H1 (cell line): ENCODE data around the gene UGT1A3. TPM values are rescaled to one million over a fixed set of nuclear protein-coding genes. Genes with fewer than 3 reads are reported as not detected.

Experiments
- CTCF ChIA-PET: fragments of 300-600 bp; sonication (Branson Sonifier 250); formaldehyde crosslinking; loops from one replicate; lab custom pipeline; 2021; ENCODE audit not compliant: partially characterized antibody; lab: Charles Lee
- POLR2A ChIA-PET: fragments of 300-600 bp; sonication (Branson Sonifier 250); formaldehyde crosslinking; loops from one replicate; lab custom pipeline; 2021; ENCODE audit warnings: inconsistent platforms; ENCODE audit not compliant: partially characterized antibody; lab: Charles Lee
- DNase-seq, 2 experiments: peaks; one replicate each; pipeline versions ENCODE4 v3.0.0 to v3.0.0-alpha.2; 2010 to 2022; ENCODE audit warnings: low spot score in 2 of 2, low read depth in 1 of 2, mixed read lengths in 1 of 2
- FAIRE-seq: peaks from 2 replicates; lab custom pipeline; 2011; peaks lifted over from hg19 to GRCh38; lab: Jason Lieb, UNC
- H2AFZ ChIP-seq: 2 replicates; pipeline ENCODE4 v1.8.1; 2012; ENCODE audit warnings: low read length, inconsistent platforms
- H2AK5ac ChIP-seq: 2 replicates; pipeline ENCODE4 v1.6.1; 2013; ENCODE audit warnings: low read depth, low read length
- H2BK120ac ChIP-seq: replicated peaks from 2 replicates; pipeline ENCODE3; 2013; ENCODE audit warnings: low read depth, low read length, inconsistent platforms
- H2BK12ac ChIP-seq: 2 replicates; pipeline ENCODE4 v1.6.1; 2013; ENCODE audit warnings: low read depth, low read length
- H2BK15ac ChIP-seq: 2 replicates; pipeline ENCODE4 v1.6.1; 2013; ENCODE audit warnings: low read length
- H2BK20ac ChIP-seq: 2 replicates; pipeline ENCODE4 v1.6.1; 2013; ENCODE audit warnings: low read length
- H2BK5ac ChIP-seq: 2 replicates; pipeline ENCODE4 v1.6.1; 2013; ENCODE audit warnings: low read depth, low read length
- H3K14ac ChIP-seq: 2 replicates; pipeline ENCODE4 v1.6.1; 2013; ENCODE audit warnings: inconsistent platforms; ENCODE audit not compliant: insufficient read length
- H3K18ac ChIP-seq: 2 replicates; pipeline ENCODE4 v1.6.1; 2013; ENCODE audit warnings: low read length; ENCODE audit errors: extremely low read depth
- H3K23ac ChIP-seq: 2 replicates; pipeline ENCODE4 v1.6.1; 2013; ENCODE audit warnings: inconsistent platforms; ENCODE audit not compliant: insufficient read length
- H3K23me2 ChIP-seq: 2 replicates; pipeline ENCODE4 v1.6.1; 2013; ENCODE audit warnings: low read depth, low read length
- H3K27ac ChIP-seq: 2 replicates; pipeline ENCODE4 v1.6.1; 2011; ENCODE audit warnings: low read depth, low read length, inconsistent platforms
- H3K27me3 ChIP-seq, 4 experiments: replicated peaks in 1 of 4; 1 replicate in 1 of 4; 2 replicates in 3 of 4; pipeline versions ENCODE4 v1.6.1 to v1.8.1; 2011 to 2013; ENCODE audit warnings: low read length in 3 of 4, mild to moderate bottlenecking in 3 of 4, inconsistent platforms in 2 of 4, mixed read lengths in 2 of 4, moderate library complexity in 1 of 4; ENCODE audit not compliant: control insufficient read depth in 3 of 4, insufficient read depth in 3 of 4; ENCODE audit errors: extremely low read depth in 1 of 4
- H3K36me3 ChIP-seq, 4 experiments: 2 replicates each; pipeline versions ENCODE4 v1.6.1 to v1.8.1; 2011 to 2013; ENCODE audit warnings: mild to moderate bottlenecking in 4 of 4, low read length in 3 of 4, moderate library complexity in 2 of 4, control low read depth in 1 of 4, inconsistent platforms in 1 of 4; ENCODE audit not compliant: insufficient read depth in 4 of 4, control insufficient read depth in 2 of 4
- H3K4ac ChIP-seq: replicated peaks from 2 replicates; pipeline ENCODE3; 2013; ENCODE audit warnings: low read length, low read depth, mixed read lengths, inconsistent platforms; ENCODE audit not compliant: insufficient read length
- H3K4me1 ChIP-seq, 4 experiments: replicated peaks in 1 of 4; 1 replicate in 1 of 4; 2 replicates in 3 of 4; pipeline versions ENCODE4 v1.6.1 to v1.8.1; 2011 to 2013; ENCODE audit warnings: low read length in 3 of 4, inconsistent platforms in 2 of 4, mixed read lengths in 1 of 4; ENCODE audit not compliant: insufficient read depth in 4 of 4, control insufficient read depth in 3 of 4
- H3K4me2 ChIP-seq, 2 experiments: 2 replicates each; pipeline versions ENCODE4 v1.6.1 to v1.8.1; 2011 to 2013; ENCODE audit warnings: low read depth in 2 of 2, low read length in 2 of 2, control low read depth in 1 of 2, inconsistent platforms in 1 of 2, mild to moderate bottlenecking in 1 of 2; ENCODE audit not compliant: insufficient read depth in 1 of 2
- H3K4me3 ChIP-seq, 4 experiments: fragments of 200-600, 300-600 bp in 1 of 4; sonication (generic), shearing (Covaris generic), sonication (Bioruptor Twin) in 1 of 4; 2 replicates each; pipeline versions ENCODE4 v1.5.1 to v1.8.1; 2011 to 2016; ENCODE audit warnings: low read length in 4 of 4, low read depth in 3 of 4, control low read depth in 2 of 4, inconsistent platforms in 2 of 4, mild to moderate bottlenecking in 2 of 4, mixed read lengths in 1 of 4, moderate library complexity in 1 of 4; ENCODE audit not compliant: insufficient read depth in 2 of 4; ENCODE audit errors: extremely low read depth in 1 of 4
- H3K56ac ChIP-seq: replicated peaks from 2 replicates; pipeline ENCODE3; 2013; ENCODE audit warnings: low read depth, mild to moderate bottlenecking, mixed read lengths, low read length, inconsistent platforms; ENCODE audit not compliant: insufficient read length
- H3K79me1 ChIP-seq: 2 replicates; pipeline ENCODE4 v1.6.1; 2013; ENCODE audit warnings: low read depth, low read length, control low read depth
- H3K79me2 ChIP-seq, 2 experiments: 2 replicates each; pipeline versions ENCODE4 v1.6.1 to v1.8.1; 2012 to 2013; ENCODE audit warnings: low read length in 2 of 2, mild to moderate bottlenecking in 2 of 2, inconsistent platforms in 1 of 2; ENCODE audit not compliant: insufficient read depth in 2 of 2, control insufficient read depth in 1 of 2
- H3K9ac ChIP-seq, 4 experiments: replicated peaks in 1 of 4; 1 replicate in 1 of 4; 2 replicates in 3 of 4; pipeline versions ENCODE4 v1.6.1 to v1.8.1; 2011 to 2013; ENCODE audit warnings: low read depth in 3 of 4, low read length in 3 of 4, control low read depth in 2 of 4, mild to moderate bottlenecking in 2 of 4, moderate library complexity in 2 of 4, inconsistent platforms in 1 of 4; ENCODE audit errors: extremely low read depth in 1 of 4
- H3K9me3 ChIP-seq, 2 experiments: 2 replicates each; pipeline versions ENCODE4 v1.6.1 to v1.8.1; 2012 to 2013; ENCODE audit warnings: mild to moderate bottlenecking in 2 of 2, moderate library complexity in 2 of 2, control low read depth in 1 of 2, inconsistent platforms in 1 of 2, low read depth in 1 of 2, low read length in 1 of 2, mixed read lengths in 1 of 2; ENCODE audit not compliant: insufficient read depth in 2 of 2
- H4K20me1 ChIP-seq, 2 experiments: replicated peaks in 1 of 2; 2 replicates each; pipeline versions ENCODE3 to v1.8.1; 2011 to 2013; ENCODE audit warnings: inconsistent platforms in 2 of 2, low read length in 2 of 2, mild to moderate bottlenecking in 1 of 2; ENCODE audit not compliant: insufficient read depth in 2 of 2, control insufficient read depth in 1 of 2
- H4K5ac ChIP-seq: 2 replicates; pipeline ENCODE4 v1.6.1; 2013; ENCODE audit warnings: low read length, low read depth, mixed read lengths, inconsistent platforms; ENCODE audit not compliant: insufficient read length
- H4K8ac ChIP-seq: 2 replicates; pipeline ENCODE4 v1.8.0; 2013; ENCODE audit warnings: mild to moderate bottlenecking, moderate library complexity, low read length, inconsistent platforms; ENCODE audit not compliant: insufficient read depth; ENCODE audit errors: extremely low read depth
- H4K91ac ChIP-seq: replicated peaks from 2 replicates; pipeline ENCODE3; 2013; ENCODE audit warnings: low read length, mixed read lengths, inconsistent platforms; ENCODE audit not compliant: insufficient read length
- CHD1 ChIP-seq: IDR thresholded peaks from 2 replicates; pipeline ENCODE4 v1.6.1; 2012; ENCODE audit warnings: low read depth, low read length, improper control_type of control experiment
- PHF8 ChIP-seq: fragments of 200-600 bp; sonication (generic); conservative IDR thresholded peaks from 2 replicates; pipeline ENCODE4 v1.7.1; 2012; ENCODE audit warnings: low read depth, mild to moderate bottlenecking, inconsistent platforms, low read length, moderate library complexity
- TCF12 ChIP-seq: IDR thresholded peaks from 2 replicates; pipeline ENCODE4 v1.6.1; 2011; ENCODE audit warnings: low read depth, mild to moderate bottlenecking, low read length
- WGBS, 2 experiments: shearing (Covaris generic) in 1 of 2; methylation state at CpG; one replicate each; pipeline versions ENCODE4 v1.1.6 to v1.1.7; 2013 to 2015; ENCODE audit warnings: low lambda C conversion rate in 2 of 2, mixed read lengths in 2 of 2, inconsistent platforms in 1 of 2, low coverage in 1 of 2, missing lambda C conversion rate in 1 of 2; ENCODE audit not compliant: insufficient replicate concordance in 2 of 2, insufficient coverage in 1 of 2, insufficient read length in 1 of 2; ENCODE audit errors: extremely low coverage in 1 of 2, missing lambda C conversion rate in 1 of 2; 5-methylcytosine and 5-hydroxymethylcytosine counted together
- polyA plus RNA-seq, 7 experiments: library from polyadenylated mRNA; depleted of rRNA in 3 of 7; stranded (reverse) in 5 of 7; unstranded in 2 of 7; fragments of >200 nt in 5 of 7; fragments of 200-250 nt in 2 of 7; gene quantifications; 1 replicate in 5 of 7; 2 replicates in 1 of 7; 4 replicates in 1 of 7; pipeline versions ENCODE4 v1.2.1 to v1.2.3, GENCODE V29; 2011 to 2013; ENCODE audit warnings: missing spikeins in 2 of 7, mixed read lengths in 2 of 7
- total RNA-seq: library from RNA; stranded (reverse); fragmentation: NEBNext Ultra II Directional; extraction: Animal tissue kit (Norgen Biotek cat#: 25700); gene quantifications from 2 replicates; pipeline ENCODE4 v1.2.1, GENCODE V29; 2021

The UGT1A3 gene
- total and polyA plus RNA-seq, 2 of the 8 experiments (the other 6 are each of a cell fraction or from before 2014, with no cell fraction given), result not detected

DNA sequence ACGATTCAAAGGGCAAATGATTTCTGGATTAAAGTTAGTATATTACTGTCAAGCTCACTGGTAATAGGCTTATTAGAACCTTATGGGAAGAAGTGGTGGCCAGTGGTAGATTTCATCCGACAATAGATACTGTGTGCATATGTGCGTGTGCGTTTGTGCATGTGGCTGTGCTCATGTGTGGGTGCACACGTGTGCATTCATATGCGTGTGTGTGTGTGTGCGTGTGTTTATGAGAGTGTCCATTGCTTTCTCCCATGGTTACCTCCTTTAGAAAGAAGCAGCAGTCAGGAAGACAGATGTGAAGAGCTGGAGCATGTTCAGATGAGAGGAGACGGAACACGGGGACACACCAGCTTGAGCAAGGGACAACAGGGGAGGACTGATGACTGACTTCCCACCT is 40.4 kb downstream of the UGT1A3 start:
- Histone ChIP-seq H3K79me1 (no peaks in the 10 kb centered on the region), H3K27me3 (no peaks in the 10 kb centered on the region), H2AFZ (no peak overlapping the region), H3K18ac (no peak overlapping the region), H3K9me3 (peaks cover 3 to 4% of the 10 kb centered on the region in 2 experiments; a peak in 1 of 4 replicates), H2BK120ac (no peak overlapping the region), H4K20me1 (no peaks in the 10 kb centered on the region), H3K27ac (no peak overlapping the region), H3K23ac (no peak overlapping the region), H3K4me2 (no peak overlapping the region), H3K4ac (no peak overlapping the region), H3K36me3 (no peaks in the 10 kb centered on the region), H3K4me3 (no peak overlapping the region), H3K56ac (no peak overlapping the region), H2AK5ac (no peak overlapping the region), H2BK15ac (no peak overlapping the region), H2BK12ac (no peak overlapping the region), H3K14ac (no peak overlapping the region), H3K9ac (no peak overlapping the region), H4K91ac (peak overlapping the region; percentile 17), H2BK20ac (0 out of 2 replicates have a peak overlapping the region, but pooled peaks have one; percentile 56), H3K4me1 (no peaks in the 10 kb centered on the region; a peak in 1 of 7 replicates), H3K79me2 (no peaks in the 10 kb centered on the region), H4K8ac (no peak overlapping the region), H4K5ac (no peak overlapping the region), H2BK5ac (peak overlapping the region; percentile 63; the same call in 1 of the 2 replicates), H3K23me2 (peaks cover 2% of the 10 kb centered on the region; the same call in 1 of the 2 replicates)
- no peak for FAIRE-seq
- POLR2A ChIA-PET, result no interaction called here
- no peak for DNase-seq
- CTCF ChIA-PET, result interaction anchor here (0.6 to 1.1 kb wide), 2 partner anchors 27 to 29 kb away, joined by 3 to 5 read pairs; no protein-coding TSS in a partner anchor
- 94% methylated on average over 9 of the region's 9 CpGs; no CpG with 5 or more reads in 1 of the 2 experiments for WGBS, 2 experiments
- TF ChIP-seq PHF8 (no peak), TCF12 (no peak), CHD1 (no peak)
